NCI-H2171 treated with DMSO at 0.1 percent for 48 hours (cell line): ENCODE data around the gene DIDO1.

Experiments
- DNase-seq: peaks from one replicate; lab custom pipeline; 2025; lab: John Stamatoyannopoulos, UW

DIDO1 gene

GRCh38 chr20:62894261-62894660 lies 32.0 kb downstream of the DIDO1 start:
- DNase-seq: no peak

DNA sequence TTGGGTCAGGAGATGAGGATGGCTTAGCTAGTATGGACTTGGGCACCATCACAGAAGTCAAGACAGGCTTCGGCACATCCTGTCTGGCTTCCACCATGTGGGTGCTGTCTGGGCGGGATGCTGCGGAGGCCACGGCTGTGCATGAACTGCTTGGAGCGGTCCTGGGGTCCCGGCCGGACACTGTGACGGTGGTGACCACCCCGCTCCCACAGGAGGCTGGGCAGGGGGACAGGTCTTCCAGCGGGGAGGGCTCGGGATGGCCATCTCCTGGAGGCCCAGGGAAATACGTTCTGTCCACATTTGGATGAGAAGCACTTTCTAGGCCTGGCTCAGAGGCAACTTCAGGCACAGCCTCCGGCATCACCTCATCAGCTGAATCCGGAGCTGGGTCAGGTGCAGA lies 32.6 kb downstream of the DIDO1 start:
- DNase-seq: no peak

GRCh38 chr20:62892348-62893304 lies 33.7 kb downstream of the DIDO1 start:
- DNase-seq: no peak

DNA sequence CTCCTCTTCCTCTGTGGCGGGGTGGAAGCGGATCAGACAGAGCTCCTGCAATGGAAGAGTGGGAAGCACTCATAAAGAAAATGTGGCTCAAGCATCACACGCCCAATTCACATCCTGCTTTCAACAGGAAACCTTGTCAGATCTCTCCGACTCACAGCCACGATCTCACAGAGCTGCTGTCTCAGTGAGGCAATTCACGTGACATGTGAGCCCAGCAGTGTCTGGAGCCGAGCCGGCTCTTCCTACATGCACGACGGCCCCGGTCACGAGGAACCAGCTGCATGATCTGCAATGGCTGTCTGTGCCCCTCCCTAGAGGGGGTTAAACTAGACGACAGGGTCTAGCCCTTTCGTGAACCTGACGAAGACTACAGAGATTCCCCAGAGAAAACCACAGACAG lies 35.2 kb downstream of the DIDO1 start:
- peak; percentile 19 for DNase-seq

- DNase-seq: no peak
These were observed 35.9 kb downstream of the DIDO1 start for GRCh38 chr20:62890444-62890843.

DNA sequence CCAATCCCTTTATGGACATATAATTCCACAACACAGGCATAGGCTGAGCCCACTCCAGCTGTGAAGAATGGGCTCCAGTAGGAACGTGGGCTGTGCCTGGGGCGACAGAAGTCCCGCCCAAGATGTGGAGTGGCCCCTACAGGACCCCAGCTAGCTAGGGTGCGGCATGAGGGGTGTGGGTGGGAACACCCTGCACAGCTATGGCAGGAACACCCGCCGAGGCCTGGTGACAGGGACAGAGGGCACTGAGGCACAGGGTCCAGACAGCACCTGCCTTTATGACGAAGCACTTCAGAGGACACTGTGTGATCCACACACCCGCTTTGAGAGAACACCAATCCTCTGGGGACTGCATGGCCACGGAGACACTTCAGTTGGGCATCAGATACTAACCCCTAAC lies 36.4 kb downstream of the DIDO1 start:
- DNase-seq: no peak

DNA sequence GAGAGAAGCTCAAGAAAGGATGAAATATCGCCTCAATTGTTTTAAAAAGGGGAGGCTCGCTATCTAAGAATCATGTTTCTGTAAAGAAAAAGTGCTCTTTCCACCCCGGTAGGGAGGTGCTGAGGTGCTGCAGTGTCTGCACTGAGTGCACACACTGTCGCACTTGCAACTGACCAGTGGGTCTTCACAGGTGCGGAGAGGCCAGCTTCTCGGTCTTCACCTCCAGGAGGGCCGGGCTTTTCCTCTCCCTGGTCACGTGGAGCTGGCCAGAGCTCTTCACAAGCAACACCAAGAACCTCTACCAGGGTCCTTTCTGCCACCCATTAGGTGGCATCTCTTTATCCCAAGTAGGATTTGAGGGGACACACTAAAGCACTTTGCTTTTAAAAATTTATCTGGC lies 36.9 kb downstream of the DIDO1 start:
- no peak for DNase-seq

- no peak for DNase-seq
These were observed 37.4 kb downstream of the DIDO1 start for GRCh38 chr20:62888910-62889309.

- no peak for DNase-seq
These were observed 37.9 kb downstream of the DIDO1 start for GRCh38 chr20:62888406-62888805.

DNA sequence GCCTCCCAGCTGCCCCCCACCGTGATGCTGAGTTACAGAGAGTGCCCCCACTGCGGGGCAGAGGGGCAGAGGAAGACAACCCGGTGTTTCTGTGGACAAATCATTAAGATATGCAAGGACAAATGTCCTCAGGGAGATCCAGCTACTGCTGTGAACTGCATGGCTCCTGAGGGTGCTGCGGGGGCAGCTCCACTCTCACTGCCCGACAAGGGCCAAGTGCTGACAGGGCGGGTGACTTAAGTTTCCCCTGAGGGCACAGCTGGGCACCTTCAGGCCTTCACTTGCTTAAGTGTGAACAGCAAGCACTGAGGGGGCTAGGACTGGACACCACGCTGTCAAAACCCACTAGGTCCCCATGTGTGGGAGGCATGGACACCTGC lies 38.5 kb downstream of the DIDO1 start:
- DNase-seq: no peak

DNA sequence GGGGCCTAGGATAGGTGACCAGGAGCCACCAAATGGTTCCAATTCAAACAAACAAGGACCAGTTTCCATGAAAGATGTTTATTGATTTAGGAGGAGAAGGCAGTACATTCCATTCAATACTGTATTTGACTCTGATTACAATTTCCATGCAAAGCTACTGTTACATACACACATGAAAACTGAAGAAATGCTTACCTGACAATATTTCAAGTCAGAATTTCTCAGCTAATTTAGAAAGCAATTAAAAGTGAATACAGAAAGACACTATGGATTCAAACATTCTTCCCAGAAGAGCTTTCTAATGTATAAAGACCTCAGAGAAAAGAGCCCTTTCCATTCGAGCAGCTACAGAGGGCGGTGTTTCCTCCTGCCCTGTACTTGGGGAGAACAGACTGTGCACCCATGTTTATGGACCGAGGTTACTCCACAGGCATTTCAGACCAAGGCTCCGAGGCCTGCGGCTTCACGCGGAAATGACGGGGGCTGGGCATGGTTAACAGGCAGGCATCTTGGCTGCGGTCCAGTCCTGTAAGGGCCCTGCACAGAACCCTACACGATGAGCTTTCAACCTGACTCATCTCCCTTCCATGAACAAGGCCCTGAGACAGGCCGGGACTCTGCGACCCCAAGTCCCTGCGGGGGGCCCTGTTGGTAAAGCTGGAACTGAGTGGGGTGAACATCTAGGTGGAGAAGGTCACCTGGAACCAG lies 39.0 kb downstream of the DIDO1 start:
- no peak for DNase-seq

- DNase-seq: no peak
These were observed 39.6 kb downstream of the DIDO1 start for GRCh38 chr20:62886709-62887058.

DNA sequence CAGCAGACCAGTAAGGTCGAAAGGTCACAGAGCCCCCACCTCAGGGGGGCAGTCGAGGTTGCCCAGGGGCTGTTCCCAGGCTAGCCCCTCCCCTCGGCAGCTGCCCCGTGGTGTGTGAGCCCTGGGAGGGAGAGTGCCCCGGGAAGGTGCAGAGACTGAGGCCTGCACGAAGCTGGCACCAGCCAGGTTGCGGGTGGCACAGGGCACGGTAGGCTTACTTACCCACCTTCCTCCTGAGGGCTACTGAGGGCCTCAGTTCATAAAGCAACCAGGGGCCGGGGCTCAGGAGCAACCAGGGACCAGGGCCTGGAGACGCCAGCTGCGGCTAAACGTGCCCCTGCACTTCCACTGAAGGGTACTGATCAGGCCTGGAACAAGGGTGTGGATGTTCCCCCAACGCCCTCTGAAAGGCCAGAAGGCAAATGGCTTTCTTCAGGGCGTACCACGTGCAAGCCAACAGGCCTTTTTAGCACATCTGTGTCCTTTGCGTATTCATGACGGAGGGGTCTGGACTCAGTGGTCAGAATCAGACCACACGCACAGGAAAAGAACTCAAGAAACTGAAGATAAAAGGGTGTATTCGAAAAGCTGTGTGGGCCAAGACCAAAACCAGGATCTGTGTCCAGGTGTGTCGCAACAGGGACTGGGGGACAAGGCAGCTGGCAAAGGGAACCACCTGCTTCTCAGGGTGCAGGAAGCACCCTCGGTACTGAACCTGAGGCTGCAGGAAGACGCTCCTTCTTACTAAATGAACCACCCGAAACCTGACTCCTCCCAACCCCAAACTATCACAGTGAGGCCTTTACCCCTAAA lies 40.2 kb downstream of the DIDO1 start:
- peak; percentile 45 for DNase-seq

DNA sequence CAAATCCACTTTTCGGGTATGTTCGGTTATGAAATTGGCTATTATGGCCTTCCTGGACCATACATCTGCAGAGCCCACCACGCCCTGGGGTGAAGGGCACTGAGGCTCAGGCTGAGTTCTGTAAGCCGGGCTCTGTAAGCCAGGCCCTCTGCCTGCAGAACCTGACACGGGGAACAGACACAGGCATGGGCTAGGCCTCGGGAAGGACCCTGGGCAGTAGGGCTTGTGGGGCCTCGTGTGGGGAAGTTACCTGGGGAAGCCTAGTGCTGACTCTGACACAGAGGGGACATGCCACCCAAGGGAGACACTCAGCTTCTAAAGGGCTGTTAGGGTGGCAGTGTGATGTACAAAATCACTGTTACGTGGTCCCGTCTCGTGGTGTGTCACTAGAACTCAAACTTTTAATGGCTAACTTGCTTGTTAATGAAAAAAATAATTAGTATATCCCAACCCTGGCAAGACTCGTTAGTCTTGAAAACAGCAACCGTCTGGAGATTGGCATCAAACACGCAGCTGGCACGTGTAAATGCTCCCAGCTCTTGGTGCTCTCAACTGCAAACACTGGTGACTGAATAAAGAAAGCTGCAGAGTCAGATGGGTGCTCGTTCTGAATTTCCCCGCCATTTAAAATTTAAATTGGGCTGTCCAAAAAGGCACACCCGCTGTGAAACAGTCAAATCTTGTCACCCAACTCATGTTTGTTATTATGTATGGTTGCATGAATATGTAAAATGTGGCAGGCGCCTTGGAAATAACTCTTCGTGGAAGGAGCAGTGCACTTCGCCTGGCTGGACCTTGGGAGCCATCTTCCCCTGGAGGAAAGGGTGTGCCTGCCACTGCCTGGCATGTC lies 41.0 kb downstream of the DIDO1 start:
- DNase-seq: no peak

- DNase-seq: no peak
These were observed 41.7 kb downstream of the DIDO1 start for GRCh38 chr20:62884556-62884955.

- no peak for DNase-seq
These were observed 43.9 kb downstream of the DIDO1 start for GRCh38 chr20:62882426-62882825.

DNA sequence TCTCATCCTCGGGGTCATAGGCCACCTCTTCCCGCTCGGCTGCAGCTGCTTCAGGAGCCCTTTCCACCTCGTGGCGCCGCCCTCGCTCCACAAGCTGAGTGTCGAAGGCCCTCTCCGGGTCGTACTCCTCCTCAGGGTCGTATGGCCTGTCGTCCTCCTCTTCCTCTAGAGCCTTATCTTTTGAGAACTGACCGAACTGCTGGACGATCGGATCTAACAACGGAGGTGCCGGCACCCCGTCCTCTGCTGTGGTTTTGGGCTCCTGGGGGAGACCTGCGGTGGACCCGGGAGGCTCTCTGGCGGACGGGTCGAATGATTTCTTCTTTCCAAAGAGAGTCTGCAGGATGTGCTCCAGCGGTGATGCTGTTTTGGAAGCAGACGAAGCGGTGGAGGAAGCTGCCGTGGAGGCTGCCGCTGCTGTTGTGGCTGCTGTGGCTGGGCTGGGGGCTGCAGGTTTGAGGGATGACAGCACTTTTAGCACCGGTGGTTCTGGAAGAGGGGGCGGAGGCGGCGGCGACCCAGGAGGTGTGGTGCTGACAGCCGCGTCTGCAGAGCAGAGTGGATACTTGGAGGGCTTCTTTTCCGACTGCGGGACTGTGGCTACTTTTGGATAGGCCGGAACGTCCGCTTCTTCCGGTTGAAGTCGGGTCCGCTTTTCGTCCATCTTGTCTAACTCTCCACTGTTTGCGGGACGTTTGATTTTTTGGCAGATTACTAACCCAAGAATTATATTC lies 44.5 kb downstream of the DIDO1 start:
- no peak for DNase-seq

- DNase-seq: no peak
These were observed 45.2 kb downstream of the DIDO1 start for GRCh38 chr20:62880935-62881661.

GRCh38 chr20:62880147-62880934 lies 46.0 kb downstream of the DIDO1 start:
- no peak for DNase-seq
